Right lobe of liver (tissue), 4 donors: Measurements from ENCODE around the gene AKT1S1.

Experiments
- CTCF ChIP-seq, 4 donors: fragments of 200-600 bp in 3 of 4; fragments of 450-650 bp in 1 of 4; IDR thresholded peaks; one replicate each; pipeline versions ENCODE4 v1.5.1 to v1.8.0; 2016 to 2022; ENCODE audit warnings: antibody characterized with exemption in 4 of 4, mild to moderate bottlenecking in 2 of 4
- POLR2A ChIP-seq: fragments of 450-650 bp; IDR thresholded peaks from one replicate; pipeline ENCODE4 v1.6.1; 2017; ENCODE audit warnings: antibody characterized with exemption, mild to moderate bottlenecking
- donor health status: DM: no; HTN: no; CAD: no.
- donor health status: DM: no; HTN: no; CAD: no.
- donor health status: DM: no; HTN: yes; CAD: no.

DNA sequence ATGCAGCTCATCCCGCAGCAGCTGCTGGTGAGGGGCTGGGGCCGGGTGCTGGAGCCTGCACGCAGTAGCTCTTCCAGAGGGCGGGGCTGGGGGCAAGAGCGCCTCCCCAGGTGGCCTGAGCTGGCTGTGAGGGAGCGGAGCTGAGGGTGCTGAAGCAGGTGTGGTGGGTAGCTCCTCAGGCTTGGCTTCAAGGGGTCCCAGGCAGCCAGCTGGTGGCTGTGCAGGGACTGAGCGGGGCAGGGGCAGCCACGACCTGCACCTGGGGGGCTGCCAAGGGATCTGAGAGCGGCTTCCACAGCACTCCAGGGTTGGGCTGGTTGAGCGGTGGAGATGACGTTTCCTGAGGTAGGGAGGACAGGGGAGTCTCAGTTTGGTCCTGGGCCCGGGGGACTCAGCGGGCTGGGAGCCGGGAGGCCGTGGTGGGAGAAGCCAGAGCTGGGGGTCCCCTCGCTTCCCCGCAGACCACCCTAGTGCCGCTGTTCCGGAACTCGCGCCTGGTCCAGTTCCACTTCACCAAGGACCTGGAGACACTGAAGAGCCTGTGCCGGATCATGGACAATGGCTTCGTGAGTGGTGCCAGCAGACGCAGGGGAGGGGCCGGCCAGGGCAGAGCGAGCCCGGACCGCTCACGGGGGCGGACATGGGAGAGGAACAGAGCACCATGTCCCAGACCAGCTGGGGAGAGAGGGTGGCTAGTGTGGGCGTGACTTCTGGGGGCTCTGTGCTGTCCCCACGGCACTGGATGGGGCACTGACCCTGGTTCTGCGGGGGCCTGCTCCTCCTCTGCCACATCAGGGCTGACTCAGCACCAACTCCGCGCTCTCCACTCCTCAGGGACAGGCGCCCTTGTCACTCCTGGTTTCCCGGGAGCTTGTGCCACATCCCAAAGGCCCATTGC is 18.8 kb downstream of the AKT1S1 start:
- TF ChIP-seq CTCF (IDR thresholded peaks at IDR 0.05) (no peak), POLR2A (no peak)
